GM12865 (cell line): ENCODE measurements around the gene FUT1.

Experiments
- DNase-seq: peaks from one replicate; pipeline ENCODE4 v3.0.0; 2010; ENCODE audit warnings: low read depth
- H3K4me3 ChIP-seq: 2 replicates; pipeline ENCODE4 v1.5.1; 2011; ENCODE audit warnings: mild to moderate bottlenecking, low read depth, low read length, control low read depth
- CTCF ChIP-seq: IDR thresholded peaks from 2 replicates; pipeline ENCODE4 v1.5.1; 2011; ENCODE audit warnings: low read length, control low read depth, low read depth, inconsistent platforms; ENCODE audit not compliant: insufficient read depth; ENCODE audit errors: missing control alignments

Gene FUT1

GRCh38 chr19:48752496-48753365 lies at the start of gene FUT1:
Gene FUT1 (minus strand): TSS chr19:48752641. CDS start chr19:48751281, 1,360 bp downstream.
- DNase-seq = peak; percentile 40
- no peak for TF ChIP-seq CTCF
- no peak within 1 kb of the TSS for H3K4me3 ChIP-seq

- H3K4me3 ChIP-seq = no peak overlapping the region
- TF ChIP-seq CTCF = no peak
- DNase-seq = no peak
These were observed 47.2 kb upstream of the FUT1 start for GRCh38 chr19:48799358-48800300.

DNA sequence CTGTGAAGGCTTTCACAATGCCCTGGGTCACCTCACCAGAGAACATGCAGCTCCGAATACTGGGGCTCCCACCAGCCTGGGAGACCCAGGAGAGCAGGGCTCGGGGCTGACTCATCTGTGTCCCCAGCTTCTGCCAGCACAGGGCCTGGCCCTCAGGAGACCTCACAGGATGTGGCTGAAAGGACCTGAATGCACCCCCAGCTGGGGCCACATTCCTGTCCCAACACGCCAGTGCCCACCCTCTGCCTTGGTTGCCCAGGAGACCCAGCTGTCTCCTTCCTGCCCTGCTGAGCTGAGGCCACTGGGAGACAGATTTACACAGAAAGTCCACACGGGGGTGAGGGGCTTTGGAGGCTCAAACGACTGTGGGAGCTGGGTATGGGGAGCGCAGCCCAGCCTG lies 46.5 kb upstream of the FUT1 start:
- H3K4me3 ChIP-seq = no peak overlapping the region

DNA sequence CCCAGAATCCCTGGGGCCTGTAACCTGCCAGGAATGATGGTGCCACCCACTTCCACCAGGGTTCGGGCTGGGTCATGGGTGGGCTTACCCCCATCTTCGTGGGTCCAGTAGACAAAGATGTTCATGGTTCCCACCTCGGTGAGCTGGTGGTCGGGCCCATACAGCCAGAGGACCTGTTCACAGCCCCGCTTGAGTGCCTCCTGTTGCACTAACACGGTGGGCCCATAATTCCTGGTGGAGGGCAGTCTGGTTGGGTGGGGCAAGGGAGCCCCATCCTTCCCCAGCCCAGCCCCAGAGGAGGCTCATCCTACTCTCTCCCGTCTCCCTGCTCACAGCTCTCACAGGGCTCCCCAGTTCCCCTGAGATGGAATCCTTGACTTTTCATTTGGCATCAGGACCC lies 44.7 kb upstream of the FUT1 start:
- no peak for TF ChIP-seq CTCF
- no peak overlapping the region for H3K4me3 ChIP-seq
- DNase-seq = no peak

More for the DNA sequence above, 46.5 kb upstream of the FUT1 start:
- peak; percentile 86 for DNase-seq
- no peak for TF ChIP-seq CTCF

- no peak for TF ChIP-seq CTCF
- DNase-seq = no peak
- no peak overlapping the region for H3K4me3 ChIP-seq
These were observed 44.0 kb upstream of the FUT1 start for GRCh38 chr19:48796298-48797083.

DNA sequence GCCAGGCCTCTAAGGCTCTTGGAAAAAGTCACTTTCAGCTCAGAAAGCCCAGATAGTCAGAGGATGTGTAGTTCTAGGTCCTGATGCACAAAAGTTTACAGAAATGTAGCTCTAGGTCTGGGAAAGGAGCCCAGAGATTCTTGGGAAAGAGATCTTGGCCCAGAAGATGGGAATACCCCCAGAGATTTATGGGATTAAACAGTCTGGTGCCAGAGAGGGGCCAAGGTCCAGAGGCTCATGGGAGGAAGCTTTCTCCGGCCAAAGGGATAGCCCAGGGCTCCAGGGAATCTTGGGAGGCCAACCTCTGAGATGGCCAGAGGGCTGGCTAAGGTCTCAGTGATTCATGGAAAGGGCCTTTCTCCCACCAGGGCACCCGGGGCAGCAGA lies 43.2 kb upstream of the FUT1 start:
- no peak for TF ChIP-seq CTCF
- no peak for DNase-seq
- no peak overlapping the region for H3K4me3 ChIP-seq
